Measurements from ENCODE around the gene JAK3. TPM values are rescaled to one million over a fixed set of nuclear protein-coding genes. Genes with fewer than 3 reads are reported as not detected.

JAK3 gene
- total and polyA plus RNA-seq, 2 of the 13 experiments (the other 11 are each of a cell fraction or from before 2014, with no cell fraction given) = 3.4 to 18.6 TPM

GRCh38 chr19:17855280-17856152 lies 7.7 kb upstream of the JAK3 start (continued):
- peak; percentile 54 for TF ChIP-seq ZFP91 (CRISPR knock-in tag; IDR thresholded peaks at IDR 0.05; ENCODE audit: borderline replicate concordance)
- TF ChIP-seq ZNF503 (CRISPR knock-in tag; IDR thresholded peaks at IDR 0.05) = no peak
- no peak for TF ChIP-seq ZNF354B (CRISPR knock-in tag; IDR thresholded peaks at IDR 0.05)
- no peak for TF ChIP-seq POLR2G (IDR thresholded peaks at IDR 0.05; ENCODE audit: low read depth, low read length)
- peak; percentile 82 for TF ChIP-seq SALL2 (CRISPR knock-in tag; IDR thresholded peaks at IDR 0.05)
- TF ChIP-seq ZNF672 (CRISPR knock-in tag; IDR thresholded peaks at IDR 0.05) = no peak
- no peak for TF ChIP-seq ZSCAN9 (CRISPR knock-in tag; IDR thresholded peaks at IDR 0.05; ENCODE audit: borderline replicate concordance)
- TF ChIP-seq ZBTB38 (CRISPR knock-in tag; IDR thresholded peaks at IDR 0.05) = peak; percentile 67; the same call in 1 of the 2 replicates
- TF ChIP-seq DPF2 (CRISPR knock-in tag; IDR thresholded peaks at IDR 0.05; ENCODE audit: borderline replicate concordance, low read depth) = no peak
- no peak for TF ChIP-seq ZNF251 (CRISPR knock-in tag; IDR thresholded peaks at IDR 0.05)
- TF ChIP-seq BATF2 (CRISPR knock-in tag; IDR thresholded peaks at IDR 0.05) = no peak
- TF ChIP-seq ZNF264 (CRISPR knock-in tag; IDR thresholded peaks at IDR 0.05) = no peak
- no peak for TF ChIP-seq ZFP36 (IDR thresholded peaks at IDR 0.05; ENCODE audit: borderline replicate concordance, low read depth, low read length, partially characterized antibody)
- no peak for TF ChIP-seq ZNF431 (CRISPR knock-in tag; IDR thresholded peaks at IDR 0.05; ENCODE audit: borderline replicate concordance, low read depth)
- no peak for TF ChIP-seq CREM (IDR thresholded peaks at IDR 0.05)
- no peak for TF ChIP-seq CREM (CRISPR knock-in tag; IDR thresholded peaks at IDR 0.05)
- no peak for TF ChIP-seq BRF2 (CRISPR knock-in tag; IDR thresholded peaks at IDR 0.05)
- TF ChIP-seq ZNF614 (CRISPR knock-in tag; IDR thresholded peaks at IDR 0.05; ENCODE audit: borderline replicate concordance) = 0 out of 2 replicates have a peak, but pooled peaks have one; percentile 21
- peak; percentile 74; the same call in 1 of the 2 replicates for TF ChIP-seq AKAP8 (CRISPR knock-in tag; IDR thresholded peaks at IDR 0.05)
- TF ChIP-seq ZNF841 (CRISPR knock-in tag; IDR thresholded peaks at IDR 0.05; ENCODE audit: borderline replicate concordance) = no peak
- TF ChIP-seq MLXIP (CRISPR knock-in tag; IDR thresholded peaks at IDR 0.05; ENCODE audit: borderline replicate concordance) = no peak
